Epithelial cell of proximal tubule (primary cell): ENCODE data around the gene RAB35. TPM values are rescaled to one million over a fixed set of nuclear protein-coding genes. Genes with fewer than 3 reads are reported as not detected.

Source experiments
- DNase-seq: peaks from one replicate; pipeline ENCODE4 v3.0.0-alpha.2; 2011; ENCODE audit warnings: low read depth
- H3K4me3 ChIP-seq: 2 replicates; pipeline ENCODE4 v1.5.1; 2011; ENCODE audit warnings: low read depth, mild to moderate bottlenecking, low read length
- CTCF ChIP-seq: conservative IDR thresholded peaks from 2 replicates; pipeline ENCODE4 v1.5.1; 2012; ENCODE audit warnings: low read depth, mild to moderate bottlenecking, low read length
- total RNA-seq: library from RNA; depleted of rRNA; stranded (reverse); fragments of >200 nt; gene quantifications from 2 replicates; pipeline ENCODE4 v1.2.3, GENCODE V29; 2015

The RAB35 gene
- total RNA-seq, 1 donor from 2014 or later, result 18.6 TPM

- no peak for DNase-seq
- H3K4me3 ChIP-seq, result no peak overlapping the region
- TF ChIP-seq CTCF, result no peak
Measured at GRCh38 chr12:120078868-120079267, 37.7 kb downstream of the RAB35 start.

- TF ChIP-seq CTCF, result no peak
- no peak overlapping the region for H3K4me3 ChIP-seq
- no peak for DNase-seq
Measured at GRCh38 chr12:120077260-120077659, 39.3 kb downstream of the RAB35 start.

GRCh38 chr12:120076651-120077050 lies 39.9 kb downstream of the RAB35 start:
- TF ChIP-seq CTCF, result no peak
- H3K4me3 ChIP-seq, result no peak overlapping the region
- no peak for DNase-seq

- DNase-seq, result no peak
- TF ChIP-seq CTCF, result no peak
- H3K4me3 ChIP-seq, result no peak overlapping the region
Measured at GRCh38 chr12:120075034-120075616, 41.4 kb downstream of the RAB35 start.

GRCh38 chr12:120072472-120073249 lies 43.9 kb downstream of the RAB35 start:
- DNase-seq, result no peak
- TF ChIP-seq CTCF, result no peak
- H3K4me3 ChIP-seq, result no peak overlapping the region

GRCh38 chr12:120071493-120072020 lies 45.0 kb downstream of the RAB35 start:
- H3K4me3 ChIP-seq, result no peak overlapping the region
- no peak for TF ChIP-seq CTCF
- DNase-seq, result no peak
